NCI-H1105 (cell line): ENCODE measurements around the gene YBX1.

Experiments used
- DNase-seq: peaks from one replicate; lab custom pipeline; 2025; lab: John Stamatoyannopoulos, UW

The YBX1 gene

DNA sequence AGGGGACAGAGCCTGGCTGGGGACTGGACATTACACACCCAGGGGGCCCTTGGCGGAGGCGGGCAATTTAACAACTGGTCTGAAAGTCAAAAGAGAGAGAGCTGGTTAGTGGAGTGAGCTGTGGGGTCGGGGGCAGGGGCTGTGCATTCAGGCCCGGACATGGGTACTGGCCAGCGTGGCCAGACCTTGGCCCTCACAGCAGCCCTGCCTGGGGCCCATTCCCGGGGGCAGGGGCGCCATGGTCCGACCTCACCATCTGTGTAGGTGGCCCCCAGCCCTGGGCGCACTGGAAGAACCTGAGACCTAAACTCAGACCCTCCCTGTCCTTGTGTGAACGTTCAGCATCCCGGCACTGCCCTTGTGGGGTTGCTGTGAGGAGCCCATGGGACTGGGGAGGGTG lies 52.8 kb downstream of the YBX1 start:
- no peak for DNase-seq

GRCh38 chr1:42735477-42736105 lies 53.4 kb downstream of the YBX1 start:
- no peak for DNase-seq

- DNase-seq = no peak
Measured at GRCh38 chr1:42736152-42736551, 53.9 kb downstream of the YBX1 start.

GRCh38 chr1:42736571-42737200 lies 54.5 kb downstream of the YBX1 start:
- DNase-seq = no peak

DNA sequence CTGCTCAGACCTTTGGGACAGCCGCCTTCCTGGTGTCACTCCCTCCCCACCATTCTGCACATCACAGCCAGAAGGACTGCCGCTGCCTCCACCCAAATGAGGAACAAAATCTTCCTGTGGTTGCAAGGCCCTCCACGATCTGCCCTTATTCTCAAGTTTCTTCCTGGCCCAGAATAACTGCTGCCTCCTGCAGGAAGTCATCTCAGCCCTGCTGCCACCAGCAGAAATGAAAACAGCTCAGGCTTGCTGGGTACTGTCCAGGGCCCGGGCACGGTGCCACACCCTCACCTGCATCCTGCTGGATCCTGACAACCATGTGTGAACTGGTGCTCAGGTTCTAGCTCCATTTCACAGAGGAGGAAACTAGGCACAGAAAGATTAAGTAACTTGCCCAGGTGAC lies 55.0 kb downstream of the YBX1 start:
- DNase-seq = no peak

DNA sequence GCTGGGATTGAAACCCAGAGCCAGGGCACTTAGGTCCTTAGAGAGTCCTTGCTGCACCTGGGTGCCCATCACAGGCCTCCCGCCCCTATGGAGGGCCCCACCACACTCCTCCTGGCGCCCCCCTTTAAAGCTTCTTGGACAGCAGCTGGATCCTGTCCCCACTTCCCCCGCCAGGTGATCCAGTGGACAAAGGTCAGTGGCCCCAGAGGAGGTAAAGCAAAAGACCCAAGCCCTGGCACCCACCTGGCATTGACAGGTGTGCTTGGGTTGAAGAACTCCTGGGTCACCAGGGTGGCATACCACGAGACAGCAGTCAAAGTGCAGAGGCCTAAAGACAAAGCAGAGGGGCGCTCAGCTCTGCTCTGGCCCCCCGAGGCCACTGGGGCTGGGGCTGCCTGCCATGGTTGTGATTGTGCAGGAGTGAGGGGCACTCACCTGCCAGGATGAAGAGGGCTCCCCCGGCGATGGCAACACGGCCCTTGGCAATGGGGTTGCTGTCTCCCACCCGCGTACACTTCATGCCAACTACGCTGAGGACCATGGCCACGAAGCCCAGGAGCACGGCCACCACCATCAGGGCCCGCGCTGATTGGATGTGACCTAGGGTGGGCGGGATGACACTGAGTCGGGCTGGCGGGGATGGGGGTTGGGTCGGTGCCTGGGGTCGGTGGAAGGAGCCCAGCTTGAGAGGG lies 55.9 kb downstream of the YBX1 start:
- DNase-seq = no peak

DNA sequence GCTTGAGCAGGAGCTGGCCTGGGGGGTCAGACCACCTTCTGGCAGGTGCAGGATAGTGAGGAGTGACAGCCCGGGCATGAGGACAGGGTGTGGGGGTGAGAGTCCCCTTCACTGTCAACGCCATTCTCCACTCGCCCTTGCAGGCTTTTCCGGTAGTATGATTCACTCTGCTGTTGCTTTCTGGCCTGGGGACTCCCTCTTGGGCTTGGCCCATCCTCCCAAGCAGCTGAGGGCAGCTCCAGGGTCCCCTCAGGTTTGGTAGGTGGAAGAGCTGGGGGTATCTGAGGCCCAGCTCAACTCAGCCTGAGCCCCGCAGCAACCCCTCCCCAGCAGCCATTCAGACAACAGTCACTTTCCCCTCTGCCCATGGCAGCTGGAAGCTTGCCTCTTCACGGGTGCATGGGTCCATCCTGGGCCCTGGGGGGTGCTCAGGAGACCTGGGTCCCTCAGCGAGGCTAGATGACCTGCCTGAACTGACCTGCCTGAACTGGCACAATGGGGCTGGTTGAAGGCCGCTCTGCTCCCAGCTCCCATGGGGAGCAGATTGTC lies 56.5 kb downstream of the YBX1 start:
- DNase-seq = no peak

DNA sequence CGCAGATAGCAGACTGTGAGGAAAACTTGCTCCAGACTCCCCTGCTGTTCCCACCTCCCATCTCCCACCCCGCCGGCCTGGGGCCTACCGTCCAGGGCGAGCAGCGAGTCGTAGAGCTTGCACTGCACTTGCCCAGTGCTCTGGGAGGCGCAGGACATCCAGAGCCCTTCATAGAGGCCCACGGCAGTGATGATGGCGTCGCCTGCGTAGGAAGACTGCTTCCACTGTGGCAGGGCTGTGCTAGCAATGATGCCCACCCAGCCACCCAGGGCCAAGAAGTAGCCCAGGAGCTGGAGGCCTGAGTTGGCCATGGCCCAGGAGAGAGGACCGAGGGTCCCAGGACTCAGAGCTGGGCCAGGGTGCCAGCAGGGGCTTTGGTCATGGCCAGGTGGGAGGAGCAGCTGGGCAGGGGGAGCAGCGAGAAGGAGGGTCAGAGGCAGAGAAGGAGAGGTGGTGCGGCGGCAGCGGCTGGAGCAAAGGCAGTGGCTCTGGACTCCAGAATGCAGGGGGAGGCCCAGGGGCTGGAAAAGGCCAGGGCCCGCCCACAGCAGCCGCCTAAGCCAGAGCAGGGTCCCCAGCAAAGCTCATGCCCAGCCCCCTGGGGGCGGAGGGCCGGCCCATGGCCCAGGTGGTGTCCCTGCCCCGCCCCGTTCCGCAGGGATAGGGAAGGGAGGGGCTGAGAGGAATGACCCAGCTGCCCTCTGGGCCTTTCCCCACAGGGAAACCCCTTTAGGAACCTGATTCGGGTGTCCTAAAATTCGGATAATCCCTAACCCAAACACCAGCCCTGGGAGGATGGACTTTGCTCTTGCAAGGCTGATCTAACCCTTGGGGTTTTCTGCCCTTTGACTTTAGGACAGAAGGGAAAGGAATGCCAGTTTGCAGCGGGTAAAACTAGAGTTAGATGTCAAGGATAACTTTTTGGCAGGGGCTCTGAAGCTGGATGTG lies 57.8 kb downstream of the YBX1 start, which contains the start of gene CLDN19:
Gene CLDN19, minus strand, starts transcription at position 484 of the 948 bp plus-strand sequence. Its CDS starts 173 bp downstream, at position 311.
- DNase-seq = no peak

GRCh38 chr1:42740851-42741580 lies 58.8 kb downstream of the YBX1 start:
- no peak for DNase-seq

DNA sequence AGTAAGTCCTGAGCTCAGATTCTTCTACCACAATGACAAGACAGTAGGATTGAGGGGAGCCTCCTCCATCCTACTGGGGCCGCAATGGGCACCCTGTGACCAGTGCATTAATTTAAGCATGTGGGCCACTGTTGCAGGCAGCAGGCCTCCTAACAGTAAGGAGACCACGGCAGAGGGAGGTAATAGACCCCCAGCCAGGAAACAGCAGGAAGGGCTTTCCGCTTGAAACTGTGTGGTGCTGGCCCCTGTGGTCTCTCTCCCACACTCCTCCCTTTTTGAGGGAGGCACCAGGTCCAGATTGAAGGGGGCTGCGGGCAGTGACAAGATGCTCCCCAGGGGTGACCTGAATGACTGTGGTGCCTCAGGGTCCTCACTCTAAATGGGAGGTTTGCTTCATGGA lies 59.5 kb downstream of the YBX1 start:
- DNase-seq = no peak

DNA sequence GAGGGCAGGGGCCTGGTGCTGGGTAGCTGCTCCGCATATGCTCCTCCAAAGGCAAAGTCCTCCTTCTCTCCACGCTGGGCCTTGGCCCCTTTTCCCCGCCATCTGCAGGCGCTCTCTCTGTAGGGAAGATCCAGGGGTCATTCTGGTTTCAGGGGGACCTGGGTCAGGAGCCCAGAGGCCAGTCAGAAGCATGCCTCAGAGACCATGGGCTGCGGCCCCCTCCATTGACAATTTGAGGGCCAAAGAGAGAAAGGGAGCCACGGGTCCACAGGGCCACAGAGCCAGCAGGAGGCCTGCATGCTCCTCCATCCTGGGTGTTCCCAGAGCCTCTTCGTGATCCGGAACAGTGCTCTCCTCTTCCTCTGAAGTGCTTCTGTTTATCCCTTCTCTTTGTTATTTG lies 59.9 kb downstream of the YBX1 start:
- no peak for DNase-seq

DNA sequence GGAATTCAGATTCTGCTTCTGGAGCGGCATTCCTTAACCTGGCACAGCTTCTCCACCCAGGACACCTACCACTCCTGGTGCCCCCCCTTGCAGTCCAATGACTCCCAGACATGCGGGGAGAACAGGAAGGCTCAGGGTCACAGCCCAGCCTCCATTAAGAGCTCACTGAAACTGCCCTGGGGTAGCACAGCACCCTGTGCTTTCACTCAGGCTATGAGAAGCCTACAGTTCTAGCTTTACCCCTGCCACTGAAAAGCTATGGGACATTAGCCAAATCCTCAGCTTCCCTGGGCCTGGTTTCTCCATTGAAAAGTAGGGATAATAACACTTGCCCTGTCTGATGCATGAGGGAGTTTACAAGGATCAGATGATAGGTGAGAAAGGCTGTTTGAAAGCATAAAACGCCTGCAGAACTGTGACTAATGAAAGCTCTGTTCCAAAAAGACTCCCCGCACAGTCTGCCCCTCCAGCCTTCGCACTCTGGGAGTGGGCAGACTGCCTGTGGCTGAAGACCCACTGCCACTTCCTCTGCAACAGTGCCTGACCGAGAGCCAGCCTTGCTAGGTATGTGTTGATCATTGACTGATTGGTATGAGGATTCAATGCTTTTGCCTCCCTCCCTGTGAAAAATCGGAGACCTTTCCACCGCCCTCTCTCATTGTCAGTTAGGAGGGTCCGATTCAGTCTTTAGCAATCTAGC lies 60.5 kb downstream of the YBX1 start:
- DNase-seq = no peak

GRCh38 chr1:42743317-42744147 lies 61.3 kb downstream of the YBX1 start:
- DNase-seq = peak; percentile 11

DNA sequence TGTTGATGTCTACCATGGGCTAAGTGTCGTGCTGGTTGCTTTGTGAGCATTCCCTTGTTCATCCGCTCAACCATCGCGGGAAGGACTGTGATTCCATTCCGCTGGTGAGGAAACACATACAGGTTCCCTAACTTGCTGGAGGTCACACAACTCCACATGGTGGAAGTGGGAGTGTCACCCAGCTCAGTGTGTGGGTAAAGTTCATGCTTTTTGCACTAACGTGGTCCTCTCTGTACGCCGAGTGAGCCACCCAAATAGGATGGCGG lies 61.9 kb downstream of the YBX1 start:
- no peak for DNase-seq

- no peak for DNase-seq
Measured at GRCh38 chr1:42745851-42746250, 63.6 kb downstream of the YBX1 start.

DNA sequence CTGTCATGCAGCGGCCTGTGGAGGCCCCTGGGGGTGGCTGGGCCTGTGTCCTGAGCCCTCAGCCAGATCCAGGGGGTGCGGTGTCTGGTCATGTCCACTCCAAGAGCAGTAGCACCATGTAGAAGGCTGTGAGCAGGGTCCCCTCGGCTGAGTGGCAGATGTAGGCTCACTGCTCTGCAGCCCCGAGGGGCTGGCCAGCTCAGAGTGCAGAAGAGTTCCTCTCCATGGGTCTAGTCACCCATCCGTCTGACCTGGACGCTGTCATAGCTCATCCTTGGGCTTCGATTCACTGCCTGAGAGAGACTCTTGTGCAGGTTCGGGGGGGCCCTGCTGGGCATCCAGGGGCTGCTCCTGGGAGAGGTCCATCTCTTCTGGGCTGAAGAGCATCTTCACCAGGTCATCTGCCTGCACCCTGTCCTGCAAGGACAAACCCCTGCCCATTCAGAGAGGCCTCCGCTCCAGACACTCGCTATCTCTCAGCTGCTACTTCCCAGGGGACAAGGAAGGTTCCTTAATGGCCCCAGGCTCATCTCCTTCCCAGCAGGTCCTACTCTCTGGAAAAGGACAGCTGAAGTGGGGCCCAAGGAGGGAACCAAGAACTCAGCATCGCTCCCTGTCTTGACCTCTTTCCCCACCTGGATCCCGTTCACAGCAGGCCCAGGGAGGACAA lies 64.4 kb downstream of the YBX1 start:
- DNase-seq = no peak

DNA sequence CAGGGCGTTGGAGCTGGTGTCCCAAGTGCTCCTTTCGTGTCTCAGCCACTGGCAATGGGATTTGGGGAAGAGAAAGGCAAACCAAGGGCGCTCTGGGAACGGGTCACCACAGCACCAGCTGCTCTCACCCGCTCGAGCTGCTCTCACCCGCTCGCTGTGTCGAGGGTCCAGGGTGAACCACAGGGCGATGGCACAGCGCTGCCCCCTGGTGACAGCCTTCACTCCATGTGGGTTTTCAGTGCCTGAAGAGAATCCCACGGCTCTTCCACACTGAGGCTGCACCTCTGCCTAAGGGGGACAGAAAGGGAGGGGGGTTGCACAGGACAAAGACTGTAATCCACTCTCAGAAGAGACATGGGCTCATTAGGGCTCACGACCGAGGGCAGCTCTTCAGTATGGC lies 64.9 kb downstream of the YBX1 start:
- peak; percentile 41 for DNase-seq

DNA sequence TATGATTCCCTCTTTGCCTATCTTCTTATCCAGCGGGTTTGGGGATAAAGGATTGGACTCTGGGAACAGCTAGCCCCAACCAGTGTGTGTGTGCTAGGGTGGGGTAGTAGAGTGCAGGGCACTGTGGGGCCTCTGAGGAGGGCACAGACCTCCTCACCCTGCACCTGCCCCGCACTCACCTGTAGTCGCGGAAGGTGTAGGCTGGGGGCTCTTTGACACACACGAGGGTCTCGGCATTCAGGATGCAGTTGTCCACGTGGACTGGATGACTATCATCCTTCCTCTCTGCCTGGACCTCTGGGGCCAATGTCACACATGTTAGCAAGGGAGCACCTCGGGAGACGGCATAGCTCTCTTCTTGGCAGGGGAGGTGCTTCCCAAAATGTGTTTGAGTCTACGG lies 65.8 kb downstream of the YBX1 start:
- no peak for DNase-seq
